Measurements from ENCODE around the gene BCL11A. TPM values are rescaled to one million over a fixed set of nuclear protein-coding genes. Genes with fewer than 3 reads are reported as not detected.

The BCL11A gene
- 10 to 100 TPM in 1 of 5 donors, 1 to 10 TPM in 4; 3.6 to 11.9 (median 5.6) TPM for total RNA-seq
- 5.7 TPM for total RNA-seq (2013)
- 0.16 to 4.5 (median 1.2) reads per million in 29 experiments for total RNA-seq

- POLR2A ChIA-PET = no interaction called here
- Mint-ChIP-seq H3K27ac (no peak within 1 kb of the TSS), H3K9me3 (no peaks in the 10 kb centered on the region), H3K36me3 (no peaks in the 10 kb centered on the region), H3K27me3 (peaks cover 32 to 65% of the 10 kb centered on the region in 2 donors), H3K4me3 (peak within 1 kb of the TSS; percentile 84 to 93 (median 84)), H3K4me1 (peaks cover 49 to 66% (median 55%) of the 10 kb centered on the region in 3 donors)
- Histone ChIP-seq H3K9me3 (no peaks in the 10 kb centered on the region), H3K36me3 (ENCODE audit: control insufficient read depth in 2 of 2, extremely low read depth in 1 of 2, insufficient read depth in 1 of 2, low read length in 1 of 2) (no peaks in the 10 kb centered on the region), H3K4me1 (ENCODE audit: control insufficient read depth in 1 of 2, extremely low read depth in 1 of 2, insufficient read depth in 2 of 2, low read length in 2 of 2) (peaks cover 19 to 82% of the 10 kb centered on the region in 2 experiments), H3K27ac (ENCODE audit: low read length) (no peak within 1 kb of the TSS), H3K4me3 (ENCODE audit: control insufficient read depth in 1 of 2, extremely low read depth in 1 of 2, low read length in 1 of 2) (peak within 1 kb of the TSS; percentile 64 to 97), H3K27me3 (replicated peaks in 1 of 2; ENCODE audit: control insufficient read depth in 2 of 2, extremely low read depth in 1 of 2, insufficient read depth in 2 of 2, low read length in 1 of 2) (peaks cover 0 to 89% of the 10 kb centered on the region in 2 experiments)
- 0% methylated on average over 8 of the region's 35 CpGs for WGBS (ENCODE audit: insufficient coverage)
- ATAC-seq (replicated peaks in 1 of 4) = no peak
- CTCF ChIA-PET = interaction anchor here (0.6 to 0.7 kb wide), 2 partner anchors 10 to 335 kb away, joined by 3 to 4 read pairs; no protein-coding TSS in a partner anchor
- DNase-seq = peak in 2 of 35 experiments; percentile 25 to 36
Measured at GRCh38 chr2:60553495-60554073, at the start of gene BCL11A. Gene BCL11A (minus strand): TSS chr2:60553654. CDS start chr2:60553270, 384 bp downstream.

GRCh38 chr2:60602828-60603532 lies 49.5 kb upstream of the BCL11A start:
- H3K36me3 Mint-ChIP-seq = no peaks in the 10 kb centered on the region
- WGBS (ENCODE audit: insufficient coverage) = 85% methylated on average over 10 of the region's 12 CpGs
- H3K27ac Mint-ChIP-seq = no peak overlapping the region
- ATAC-seq (replicated peaks in 1 of 4) = no peak
- no peak overlapping the region for H3K27ac ChIP-seq (ENCODE audit: low read length)
- H3K4me1 ChIP-seq (ENCODE audit: control insufficient read depth in 1 of 2, extremely low read depth in 1 of 2, insufficient read depth in 2 of 2, low read length in 2 of 2) = no peaks in the 10 kb centered on the region
- no peak for DNase-seq
- CTCF ChIA-PET = no interaction called here
- peaks cover 13 to 19% of the 10 kb centered on the region in 2 donors for H3K27me3 Mint-ChIP-seq
- no peaks in the 10 kb centered on the region for H3K9me3 ChIP-seq
- no peaks in the 10 kb centered on the region for H3K4me1 Mint-ChIP-seq
- peaks cover 0 to 21% of the 10 kb centered on the region in 2 experiments for H3K27me3 ChIP-seq (replicated peaks in 1 of 2; ENCODE audit: control insufficient read depth in 2 of 2, extremely low read depth in 1 of 2, insufficient read depth in 2 of 2, low read length in 1 of 2)
- no peak overlapping the region for H3K4me3 ChIP-seq (ENCODE audit: control insufficient read depth in 1 of 2, extremely low read depth in 1 of 2, low read length in 1 of 2)
- POLR2A ChIA-PET = no interaction called here
- no peaks in the 10 kb centered on the region for H3K36me3 ChIP-seq (ENCODE audit: control insufficient read depth in 2 of 2, extremely low read depth in 1 of 2, insufficient read depth in 1 of 2, low read length in 1 of 2)
- no peak overlapping the region for H3K4me3 Mint-ChIP-seq
- peaks cover 0 to 3% (median 0%) of the 10 kb centered on the region in 3 donors for H3K9me3 Mint-ChIP-seq

- DNase-seq = no peak
- Mint-ChIP-seq H3K27ac (no peak overlapping the region), H3K4me3 (no peak overlapping the region), H3K9me3 (peaks cover 0 to 3% (median 0%) of the 10 kb centered on the region in 3 donors), H3K36me3 (no peaks in the 10 kb centered on the region), H3K27me3 (peaks cover 15 to 23% of the 10 kb centered on the region in 2 donors), H3K4me1 (no peaks in the 10 kb centered on the region)
- ChIA-PET CTCF (no interaction called here), POLR2A (no interaction called here)
- Histone ChIP-seq H3K4me3 (ENCODE audit: control insufficient read depth in 1 of 2, extremely low read depth in 1 of 2, low read length in 1 of 2) (no peak overlapping the region), H3K36me3 (ENCODE audit: control insufficient read depth in 2 of 2, extremely low read depth in 1 of 2, insufficient read depth in 1 of 2, low read length in 1 of 2) (no peaks in the 10 kb centered on the region), H3K27me3 (replicated peaks in 1 of 2; ENCODE audit: control insufficient read depth in 2 of 2, extremely low read depth in 1 of 2, insufficient read depth in 2 of 2, low read length in 1 of 2) (peaks cover 0 to 16% of the 10 kb centered on the region in 2 experiments), H3K9me3 (no peaks in the 10 kb centered on the region), H3K27ac (ENCODE audit: low read length) (no peak overlapping the region), H3K4me1 (ENCODE audit: control insufficient read depth in 1 of 2, extremely low read depth in 1 of 2, insufficient read depth in 2 of 2, low read length in 2 of 2) (no peaks in the 10 kb centered on the region)
- no CpG with 5 or more reads among the region's 6 CpGs for WGBS (ENCODE audit: insufficient coverage)
- ATAC-seq (replicated peaks in 1 of 4) = no peak
Measured at GRCh38 chr2:60602388-60602787, 48.9 kb upstream of the BCL11A start.

GRCh38 chr2:60598271-60598670 lies 44.8 kb upstream of the BCL11A start:
- H3K27ac Mint-ChIP-seq = no peak overlapping the region
- ATAC-seq (replicated peaks in 1 of 4) (no peak), DNase-seq (no peak)
- H3K27me3 Mint-ChIP-seq = peaks cover 10 to 24% of the 10 kb centered on the region in 2 donors
- peaks cover 0 to 3% (median 0%) of the 10 kb centered on the region in 3 donors for H3K9me3 Mint-ChIP-seq
- Histone ChIP-seq H3K27ac (ENCODE audit: low read length) (no peak overlapping the region), H3K4me3 (ENCODE audit: control insufficient read depth in 1 of 2, extremely low read depth in 1 of 2, low read length in 1 of 2) (no peak overlapping the region), H3K4me1 (ENCODE audit: control insufficient read depth in 1 of 2, extremely low read depth in 1 of 2, insufficient read depth in 2 of 2, low read length in 2 of 2) (no peaks in the 10 kb centered on the region), H3K27me3 (replicated peaks in 1 of 2; ENCODE audit: control insufficient read depth in 2 of 2, extremely low read depth in 1 of 2, insufficient read depth in 2 of 2, low read length in 1 of 2) (peaks cover 0 to 13% of the 10 kb centered on the region in 2 experiments), H3K9me3 (no peaks in the 10 kb centered on the region), H3K36me3 (ENCODE audit: control insufficient read depth in 2 of 2, extremely low read depth in 1 of 2, insufficient read depth in 1 of 2, low read length in 1 of 2) (no peaks in the 10 kb centered on the region)
- CTCF ChIA-PET = no interaction called here
- no peak overlapping the region for H3K4me3 Mint-ChIP-seq
- 94% methylated on average over 2 of the region's 3 CpGs for WGBS (ENCODE audit: insufficient coverage)
- H3K4me1 Mint-ChIP-seq = no peaks in the 10 kb centered on the region
- no peaks in the 10 kb centered on the region for H3K36me3 Mint-ChIP-seq
- POLR2A ChIA-PET = no interaction called here

- no peaks in the 10 kb centered on the region for H3K4me1 Mint-ChIP-seq
- Histone ChIP-seq H3K4me3 (ENCODE audit: control insufficient read depth in 1 of 2, extremely low read depth in 1 of 2, low read length in 1 of 2) (no peak overlapping the region), H3K9me3 (no peaks in the 10 kb centered on the region), H3K27me3 (replicated peaks in 1 of 2; ENCODE audit: control insufficient read depth in 2 of 2, extremely low read depth in 1 of 2, insufficient read depth in 2 of 2, low read length in 1 of 2) (peaks cover 0 to 13% of the 10 kb centered on the region in 2 experiments), H3K4me1 (ENCODE audit: control insufficient read depth in 1 of 2, extremely low read depth in 1 of 2, insufficient read depth in 2 of 2, low read length in 2 of 2) (no peaks in the 10 kb centered on the region), H3K27ac (ENCODE audit: low read length) (no peak overlapping the region), H3K36me3 (ENCODE audit: control insufficient read depth in 2 of 2, extremely low read depth in 1 of 2, insufficient read depth in 1 of 2, low read length in 1 of 2) (no peaks in the 10 kb centered on the region)
- WGBS (ENCODE audit: insufficient coverage) = no CpG with 5 or more reads among the region's 2 CpGs
- no peak for ATAC-seq (replicated peaks in 1 of 4)
- H3K27me3 Mint-ChIP-seq = peaks cover 13 to 24% of the 10 kb centered on the region in 2 donors
- H3K9me3 Mint-ChIP-seq = peaks cover 3 to 6% (median 5%) of the 10 kb centered on the region in 3 donors
- ChIA-PET POLR2A (no interaction called here), CTCF (interaction anchor here in 1 of 2 donors (0.6 kb wide), 1 partner anchor 110 kb away, joined by 4 read pairs; no protein-coding TSS in a partner anchor)
- no peaks in the 10 kb centered on the region for H3K36me3 Mint-ChIP-seq
- H3K4me3 Mint-ChIP-seq = no peak overlapping the region
- DNase-seq = no peak
- no peak overlapping the region for H3K27ac Mint-ChIP-seq
Measured at GRCh38 chr2:60597346-60597745, 43.9 kb upstream of the BCL11A start.

- peaks cover 18 to 24% of the 10 kb centered on the region in 2 donors for H3K27me3 Mint-ChIP-seq
- no peaks in the 10 kb centered on the region for H3K4me1 Mint-ChIP-seq
- WGBS (ENCODE audit: insufficient coverage) = no CpG with 5 or more reads among the region's 2 CpGs
- no peak overlapping the region for H3K4me3 ChIP-seq (ENCODE audit: control insufficient read depth in 1 of 2, extremely low read depth in 1 of 2, low read length in 1 of 2)
- no peak overlapping the region for H3K4me3 Mint-ChIP-seq
- ChIA-PET POLR2A (no interaction called here), CTCF (no interaction called here)
- no peaks in the 10 kb centered on the region for H3K4me1 ChIP-seq (ENCODE audit: control insufficient read depth in 1 of 2, extremely low read depth in 1 of 2, insufficient read depth in 2 of 2, low read length in 2 of 2)
- H3K27me3 ChIP-seq (replicated peaks in 1 of 2; ENCODE audit: control insufficient read depth in 2 of 2, extremely low read depth in 1 of 2, insufficient read depth in 2 of 2, low read length in 1 of 2) = peaks cover 0 to 11% of the 10 kb centered on the region in 2 experiments
- no peaks in the 10 kb centered on the region for H3K36me3 ChIP-seq (ENCODE audit: control insufficient read depth in 2 of 2, extremely low read depth in 1 of 2, insufficient read depth in 1 of 2, low read length in 1 of 2)
- H3K27ac ChIP-seq (ENCODE audit: low read length) = no peak overlapping the region
- no peaks in the 10 kb centered on the region for H3K9me3 ChIP-seq
- ATAC-seq (replicated peaks in 1 of 4) (no peak), DNase-seq (no peak)
- no peak overlapping the region for H3K27ac Mint-ChIP-seq
- peaks cover 6 to 11% (median 8%) of the 10 kb centered on the region in 3 donors for H3K9me3 Mint-ChIP-seq
- H3K36me3 Mint-ChIP-seq = no peaks in the 10 kb centered on the region
Measured at GRCh38 chr2:60596411-60596810, 43.0 kb upstream of the BCL11A start.

All from T-cell (primary cell).